HG03039 (cell line): ENCODE measurements around the gene SGPL1.
"Not testable (repeated sequence)": the region's sequence is repeated elsewhere in the genome, so short reads cannot be mapped to it uniquely, and the experiment has no call there.

ENCODE experiments used
- ATAC-seq: cut with Tn5 transposase; IDR thresholded peaks from one replicate; pipeline ENCODE4 v1.9.1; 2021; ENCODE audit warnings: mild to moderate bottlenecking, moderate library complexity; ENCODE audit not compliant: unreplicated experiment

Gene SGPL1, protein sequence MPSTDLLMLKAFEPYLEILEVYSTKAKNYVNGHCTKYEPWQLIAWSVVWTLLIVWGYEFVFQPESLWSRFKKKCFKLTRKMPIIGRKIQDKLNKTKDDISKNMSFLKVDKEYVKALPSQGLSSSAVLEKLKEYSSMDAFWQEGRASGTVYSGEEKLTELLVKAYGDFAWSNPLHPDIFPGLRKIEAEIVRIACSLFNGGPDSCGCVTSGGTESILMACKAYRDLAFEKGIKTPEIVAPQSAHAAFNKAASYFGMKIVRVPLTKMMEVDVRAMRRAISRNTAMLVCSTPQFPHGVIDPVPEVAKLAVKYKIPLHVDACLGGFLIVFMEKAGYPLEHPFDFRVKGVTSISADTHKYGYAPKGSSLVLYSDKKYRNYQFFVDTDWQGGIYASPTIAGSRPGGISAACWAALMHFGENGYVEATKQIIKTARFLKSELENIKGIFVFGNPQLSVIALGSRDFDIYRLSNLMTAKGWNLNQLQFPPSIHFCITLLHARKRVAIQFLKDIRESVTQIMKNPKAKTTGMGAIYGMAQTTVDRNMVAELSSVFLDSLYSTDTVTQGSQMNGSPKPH

DNA sequence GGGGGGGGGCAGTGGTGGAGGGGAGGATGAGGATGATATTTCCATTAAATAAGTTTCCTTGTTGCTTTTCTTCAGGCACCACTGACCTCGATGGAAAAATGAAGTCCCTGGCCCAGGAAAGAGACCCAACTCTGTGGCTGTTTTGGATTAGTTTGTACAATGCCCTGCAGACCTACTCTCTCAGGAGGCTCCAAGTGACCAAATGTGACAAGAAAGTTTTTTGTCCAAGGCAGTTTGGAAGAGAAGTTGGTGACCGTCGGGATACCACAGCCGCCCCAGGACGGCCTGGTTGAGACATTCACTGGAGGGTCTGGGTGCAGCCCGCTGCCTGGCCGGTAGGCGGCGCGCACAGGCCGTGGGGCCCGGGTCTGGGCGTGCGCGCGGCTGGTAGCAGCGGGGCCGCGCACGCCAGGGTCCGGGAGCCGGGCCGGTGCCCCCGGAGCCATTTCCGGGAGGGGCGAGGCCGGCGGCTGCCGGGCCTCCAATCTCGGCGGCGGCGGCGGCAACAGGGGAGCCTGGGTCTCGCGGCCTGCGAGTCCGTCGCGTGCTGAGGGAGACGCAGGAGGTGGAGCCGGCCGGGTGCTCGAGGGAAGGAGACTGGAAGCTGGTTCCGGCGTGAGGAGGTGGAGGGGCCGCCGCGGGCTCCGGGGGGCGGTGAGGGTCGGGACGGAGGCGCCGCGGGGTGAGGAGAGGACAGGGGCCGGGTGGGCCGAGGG, at the start of gene SGPL1:
TSS of gene SGPL1 (plus strand) at position 445 of the 716 bp plus-strand sequence. CDS start 906 bp downstream, outside the sequence.
- ATAC-seq = peak; percentile 80

DNA sequence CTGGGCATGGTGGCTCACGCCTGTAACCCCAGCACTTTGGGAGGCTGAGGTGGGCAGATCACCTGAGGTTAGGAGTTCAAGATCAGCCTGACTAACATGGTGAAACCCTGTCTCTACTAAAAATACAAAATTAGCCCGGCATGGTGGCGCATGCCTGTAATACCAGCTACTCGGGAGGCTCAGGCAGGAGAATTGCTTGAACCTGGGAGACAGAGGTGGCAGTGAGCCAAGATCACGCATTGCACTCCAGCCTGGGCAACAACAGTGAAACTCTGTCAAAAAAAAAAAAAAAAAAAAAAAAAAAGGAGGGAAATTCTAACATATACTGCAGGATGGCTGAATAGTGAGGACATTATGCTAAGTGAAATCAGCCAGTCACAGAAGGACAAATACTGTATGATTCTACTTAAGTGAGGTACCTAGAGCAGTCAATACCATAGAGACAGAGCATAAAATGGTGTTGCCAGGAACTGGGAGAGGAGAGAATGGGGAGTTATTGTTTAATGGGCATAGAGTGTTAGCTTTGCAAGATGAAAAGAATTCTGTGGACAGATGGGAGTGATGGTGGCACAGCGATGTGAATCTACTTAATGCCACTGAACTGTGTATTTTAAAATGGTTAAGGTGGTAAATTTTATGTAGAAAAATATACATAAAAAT, 47.6 kb upstream of the SGPL1 start:
- not testable (repeated sequence) for ATAC-seq

DNA sequence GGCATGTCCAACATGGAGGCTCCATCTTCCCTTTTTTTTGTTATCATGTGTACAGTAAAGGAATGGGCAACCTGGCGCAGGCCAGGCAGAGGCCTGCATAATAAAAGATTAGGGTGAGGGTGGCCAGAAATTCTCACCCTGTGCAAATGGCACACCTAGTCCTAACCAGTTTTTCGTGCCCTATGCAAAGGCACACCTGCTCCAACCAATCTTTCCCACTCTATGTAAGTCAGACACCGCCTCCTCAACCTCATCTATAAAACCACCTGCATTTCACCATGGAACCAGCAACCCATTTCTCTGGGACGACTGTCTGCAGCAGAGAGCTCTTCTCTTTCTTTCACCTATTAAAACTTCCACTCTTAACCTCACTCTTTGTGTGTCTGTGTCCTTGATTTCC, 46.6 kb upstream of the SGPL1 start:
- ATAC-seq = no peak

DNA sequence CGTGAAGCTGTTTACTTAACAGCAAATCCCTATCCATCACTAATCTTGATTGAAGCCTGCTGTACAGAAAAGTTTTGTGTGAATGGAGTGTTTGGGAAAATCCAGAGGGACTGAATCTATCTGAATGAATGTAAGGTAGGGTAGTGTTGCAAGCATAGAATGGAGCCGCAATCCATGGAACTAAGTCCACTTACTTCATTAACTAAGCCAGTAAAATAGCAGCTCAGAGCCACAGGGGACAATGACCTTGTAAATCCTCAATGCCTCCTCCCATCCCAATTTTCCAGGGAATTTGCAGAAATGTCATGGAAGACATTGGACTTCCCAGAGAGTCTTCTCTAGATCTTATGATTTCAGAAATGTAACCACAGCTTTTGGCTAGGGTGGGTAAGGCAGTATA, 45.7 kb upstream of the SGPL1 start:
- ATAC-seq = no peak

DNA sequence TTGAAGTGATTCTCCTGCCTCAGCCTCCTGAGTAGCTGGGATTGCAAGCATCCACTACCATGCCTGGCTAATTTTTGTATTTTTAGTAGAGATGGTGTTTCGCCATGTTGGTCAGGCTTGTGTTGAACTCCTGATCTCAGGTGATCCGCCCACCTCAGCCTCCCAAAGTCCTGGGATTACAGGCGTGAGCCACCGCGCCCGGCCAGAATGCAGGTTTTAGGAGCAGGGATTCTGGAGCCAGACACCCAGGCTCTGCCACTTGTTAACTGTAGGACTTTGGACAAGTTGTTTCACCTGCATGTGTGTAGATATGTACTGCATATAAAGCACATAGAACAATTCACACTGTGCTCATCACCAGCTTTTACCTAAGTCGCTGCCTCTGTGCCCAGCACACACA, 45.2 kb upstream of the SGPL1 start:
- ATAC-seq = not testable (repeated sequence)

DNA sequence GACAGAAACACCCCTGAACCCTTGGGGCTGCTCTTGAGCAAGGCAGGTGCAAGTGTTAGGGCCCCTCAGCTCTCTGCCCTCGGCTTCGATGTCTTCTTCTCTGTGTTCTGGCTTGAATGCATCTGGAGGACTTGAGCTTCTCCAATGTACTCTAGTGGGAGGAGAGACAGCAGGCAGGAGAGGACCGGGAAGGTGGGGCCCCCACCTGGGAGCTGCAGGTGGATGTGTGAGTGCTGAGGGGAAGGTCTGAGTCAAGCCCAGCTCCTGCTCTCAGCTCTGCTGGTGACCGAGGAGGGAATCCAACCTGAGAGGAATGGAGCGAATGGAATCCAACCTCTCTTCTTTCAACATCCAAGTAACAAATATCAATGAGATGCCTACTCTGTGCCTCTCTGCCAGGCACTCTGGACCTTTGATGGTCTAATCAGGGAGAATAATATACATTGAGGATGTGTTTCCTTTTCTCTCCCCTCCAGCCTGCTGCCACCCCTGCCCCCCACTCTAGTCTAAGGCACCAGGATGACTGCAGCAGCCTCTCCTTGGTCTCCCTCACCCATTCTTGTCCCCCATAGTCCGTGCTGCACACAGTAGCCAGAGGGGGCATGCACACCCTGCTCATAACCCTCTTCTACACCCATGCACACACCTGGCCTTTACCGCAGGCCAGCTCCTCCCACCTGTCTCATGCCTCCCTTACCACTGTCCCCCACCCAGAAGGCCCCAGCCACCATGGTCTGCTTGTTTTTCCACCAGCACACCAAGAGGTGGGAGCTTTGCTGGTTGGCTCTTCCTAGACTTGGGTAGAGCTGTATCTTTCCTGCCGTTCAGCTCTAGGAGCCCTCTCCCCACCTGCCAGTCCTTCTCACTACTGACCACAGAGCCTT, 44.2 kb upstream of the SGPL1 start:
- no peak for ATAC-seq

DNA sequence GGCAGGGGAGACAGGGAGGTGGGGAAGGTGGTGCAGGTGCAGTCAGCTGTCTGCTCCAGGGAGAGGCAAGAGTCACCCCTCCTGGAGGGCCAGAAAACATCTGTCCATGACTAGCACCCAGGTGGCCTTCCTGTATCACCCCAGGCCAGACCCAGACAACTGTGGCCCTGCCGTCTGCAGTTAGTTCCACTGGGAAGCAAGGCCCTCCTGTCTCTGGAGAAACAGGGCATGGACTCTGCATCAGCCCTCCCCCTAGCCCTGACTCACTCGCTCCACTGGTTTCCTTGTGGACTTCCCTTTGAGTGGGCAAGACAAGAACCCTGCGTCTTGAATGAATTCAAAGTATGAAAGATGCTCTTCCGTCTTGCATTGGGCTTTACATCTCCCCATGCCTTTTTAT, 43.1 kb upstream of the SGPL1 start:
- ATAC-seq = no peak

DNA sequence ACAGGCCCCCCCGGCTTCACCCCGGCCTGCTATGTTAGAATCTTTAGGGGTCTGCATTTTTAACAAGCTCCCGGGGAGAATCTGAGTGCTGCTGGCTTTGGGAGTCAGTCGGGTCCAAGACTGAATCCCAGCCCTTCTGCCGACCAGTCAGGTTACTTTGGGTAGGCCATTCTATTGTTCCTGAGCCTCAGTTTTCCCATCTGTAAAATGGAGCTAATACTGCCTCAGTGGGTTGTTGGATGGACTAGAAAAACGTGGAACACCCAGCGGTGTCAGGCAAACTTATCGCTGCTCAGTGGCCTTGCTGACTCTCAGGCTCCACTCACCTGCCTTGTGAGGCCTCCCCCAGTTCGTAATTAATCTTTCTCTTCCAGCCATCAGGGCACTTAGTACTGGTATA, 42.3 kb upstream of the SGPL1 start:
- ATAC-seq = no peak

DNA sequence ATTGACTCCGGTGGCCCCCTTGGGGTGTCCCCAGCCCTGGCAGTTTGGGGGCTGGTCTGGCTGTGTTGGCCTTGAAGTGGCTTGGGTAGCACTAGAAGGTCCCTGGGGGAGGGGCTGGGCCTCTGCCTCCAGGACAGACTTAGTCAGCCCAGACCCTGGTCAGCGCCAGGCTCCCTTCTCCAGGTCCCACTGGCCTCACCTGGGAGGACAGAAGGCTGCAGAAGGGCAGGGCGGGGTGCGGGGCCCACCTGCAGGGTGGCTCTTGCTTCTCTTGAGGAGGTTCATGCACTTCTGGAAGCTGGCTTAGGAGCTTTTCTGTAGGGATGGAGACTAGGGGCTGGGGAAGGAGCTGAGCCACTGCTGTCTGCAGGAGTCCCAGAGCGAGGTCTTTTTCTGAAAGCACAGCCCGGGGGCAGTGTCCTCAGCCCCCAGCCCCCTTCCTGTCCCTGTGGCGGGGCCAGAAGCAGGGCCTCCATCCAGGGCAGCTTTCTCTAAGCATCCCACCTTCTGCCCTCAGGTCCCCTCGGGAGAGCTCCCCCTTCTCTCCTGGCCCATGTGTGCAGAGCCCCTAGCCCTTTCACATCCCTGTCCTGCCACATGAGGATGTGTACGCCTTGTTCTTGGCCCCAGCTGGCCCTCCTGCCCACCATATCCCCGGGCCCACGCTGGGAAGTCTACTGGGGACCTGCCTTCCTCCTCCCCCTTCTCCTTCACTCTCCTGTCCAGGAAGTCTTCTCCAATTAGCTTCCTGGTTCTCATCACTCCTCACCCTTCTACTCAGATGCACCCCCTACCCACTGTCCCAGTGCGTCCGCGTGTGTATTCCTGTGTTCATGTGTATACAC, 41.6 kb upstream of the SGPL1 start:
- ATAC-seq = no peak

DNA sequence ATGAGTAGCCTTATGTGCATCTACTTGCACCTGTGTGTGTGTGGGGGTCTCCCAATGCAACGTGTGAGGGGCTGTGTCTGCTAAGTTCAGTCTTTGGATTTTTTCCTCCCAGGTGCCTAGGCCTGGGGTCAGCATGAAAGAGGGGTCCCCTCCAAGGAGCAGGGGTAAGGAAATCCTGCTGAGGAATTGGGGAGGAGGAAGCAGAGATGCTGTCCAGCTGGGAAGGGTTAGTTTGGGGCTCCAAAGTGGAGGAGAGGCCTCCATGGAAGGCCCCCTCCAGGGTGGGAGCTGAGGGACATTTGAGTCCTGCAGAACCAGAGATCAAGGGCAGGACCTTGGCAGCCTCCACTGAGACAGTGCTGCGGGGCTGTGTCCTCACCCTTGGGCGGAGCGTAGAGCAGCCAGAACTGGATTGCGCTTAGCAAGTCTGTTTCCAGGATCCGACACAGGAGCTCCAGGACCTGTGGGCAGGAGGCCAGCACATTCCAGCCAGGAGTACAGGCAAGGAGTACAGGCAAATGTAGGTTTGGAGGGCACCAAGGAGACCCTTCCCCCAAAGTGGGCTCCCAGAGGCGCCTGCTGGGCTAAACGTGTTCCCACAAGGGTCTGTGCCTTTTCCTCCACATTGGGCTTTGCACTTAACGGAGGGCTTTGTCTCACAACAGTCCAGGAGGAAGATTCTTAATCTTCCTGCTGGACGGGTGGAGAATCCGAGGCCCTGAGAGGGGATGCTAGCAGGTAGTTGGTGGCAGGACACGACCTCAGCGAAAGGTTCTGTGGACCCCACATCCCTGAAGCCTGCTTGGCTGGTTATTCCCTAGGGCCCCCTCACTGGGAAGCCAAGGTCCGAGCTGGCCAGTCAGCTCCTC, 40.7 kb upstream of the SGPL1 start:
- ATAC-seq = no peak

DNA sequence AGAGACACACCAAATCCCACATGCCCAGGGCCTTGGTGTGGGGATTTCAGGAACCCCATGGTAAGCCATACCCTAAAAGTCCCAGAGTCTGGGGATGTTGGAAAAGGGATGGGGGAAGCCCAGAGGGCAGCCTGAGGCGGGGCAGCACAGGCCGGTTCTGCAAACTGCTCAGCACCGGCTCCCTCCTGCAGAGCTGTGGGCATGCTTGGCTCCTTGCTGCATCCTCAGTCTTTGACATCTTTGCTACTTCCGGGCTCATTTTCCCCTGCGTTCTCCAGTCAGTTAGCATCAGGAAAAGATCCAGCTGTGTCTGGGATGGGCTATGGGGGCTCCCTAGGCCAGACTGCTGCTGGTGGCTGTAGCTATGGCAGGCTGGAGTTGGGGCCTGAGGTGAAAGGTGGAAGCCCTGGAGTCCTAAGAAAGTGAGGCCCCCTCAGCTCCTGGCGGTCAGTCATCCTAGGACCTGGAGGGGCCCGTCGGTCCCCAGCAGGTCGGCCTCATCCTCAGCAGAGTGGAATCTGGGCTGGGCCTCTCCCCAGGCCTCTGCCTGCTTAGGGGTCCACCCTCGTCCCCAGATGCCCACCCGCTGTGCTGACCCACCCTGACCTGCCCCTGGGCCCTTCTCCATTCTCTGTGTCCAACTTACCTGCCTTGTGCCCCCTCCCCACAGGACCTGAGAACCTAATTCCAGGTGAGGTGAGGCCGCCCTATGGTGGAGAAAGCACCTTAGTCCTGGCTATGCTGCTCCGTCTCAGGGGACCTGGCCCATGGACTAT, 39.9 kb upstream of the SGPL1 start:
- ATAC-seq = no peak

DNA sequence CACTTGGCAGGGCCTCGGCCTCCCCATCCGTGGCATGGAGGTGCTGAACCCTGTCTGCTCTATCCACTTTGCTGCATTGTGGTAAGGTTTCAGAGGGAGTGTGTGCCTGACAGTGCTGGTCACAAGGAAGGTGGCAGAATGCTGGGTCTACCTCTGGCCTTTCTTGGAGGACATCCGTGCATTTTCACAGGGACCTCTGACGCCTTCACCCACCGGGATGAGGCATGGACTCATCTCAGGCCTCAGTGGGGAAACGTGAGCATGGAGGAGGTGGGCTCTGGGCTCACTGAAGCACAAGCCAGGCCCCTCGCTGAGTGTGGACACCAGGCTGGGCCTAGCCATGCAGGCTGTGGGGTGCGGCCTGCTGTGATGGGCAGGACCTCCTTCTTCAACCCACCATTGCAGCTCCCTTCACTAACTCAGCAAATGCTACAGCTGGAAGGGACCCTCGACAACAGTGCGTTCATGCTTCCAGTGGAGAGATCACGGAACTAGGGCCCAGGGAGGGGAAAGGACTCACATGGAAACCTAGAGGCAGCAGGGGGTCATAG, 39.2 kb upstream of the SGPL1 start:
- ATAC-seq = no peak

DNA sequence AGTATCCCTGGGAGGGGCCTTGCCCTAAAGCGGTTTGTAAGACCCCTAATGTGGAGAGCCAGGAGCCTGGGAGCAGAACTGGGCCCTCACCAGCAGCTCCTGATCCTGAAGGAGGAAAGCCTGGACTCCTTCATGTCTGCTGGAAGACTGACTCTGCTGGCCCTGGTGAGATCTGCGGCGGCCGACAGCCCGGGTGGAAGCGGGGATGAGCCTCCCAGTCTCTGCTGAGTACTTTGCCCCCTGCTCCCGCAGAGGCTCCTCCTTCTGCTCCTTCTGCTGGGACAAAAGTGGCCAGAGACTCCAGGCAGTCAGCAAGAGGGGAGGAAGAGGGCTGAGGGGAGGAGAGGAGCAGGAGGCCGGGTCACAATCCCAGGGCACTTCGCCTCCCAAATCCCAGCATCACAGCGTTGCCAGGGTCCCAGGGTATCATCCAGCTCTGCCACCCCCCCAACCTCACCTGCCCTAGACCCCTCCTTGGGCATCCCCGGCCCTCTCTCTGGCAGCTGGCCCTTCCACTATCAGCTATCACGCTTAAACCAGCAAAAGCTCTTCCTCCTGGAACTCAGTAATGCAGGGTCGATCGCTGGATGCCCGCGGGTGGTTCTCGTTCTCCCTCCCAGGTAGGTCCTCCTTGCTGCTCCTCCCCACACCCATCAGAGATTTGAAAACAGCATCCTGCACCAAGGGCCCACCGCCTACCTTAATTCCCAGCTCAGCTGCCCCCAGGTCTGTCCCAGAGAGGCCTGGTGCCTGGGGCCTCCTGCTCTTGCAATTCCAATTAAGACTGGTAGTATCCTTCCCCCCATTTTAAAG, 38.5 kb upstream of the SGPL1 start:
- no peak for ATAC-seq

DNA sequence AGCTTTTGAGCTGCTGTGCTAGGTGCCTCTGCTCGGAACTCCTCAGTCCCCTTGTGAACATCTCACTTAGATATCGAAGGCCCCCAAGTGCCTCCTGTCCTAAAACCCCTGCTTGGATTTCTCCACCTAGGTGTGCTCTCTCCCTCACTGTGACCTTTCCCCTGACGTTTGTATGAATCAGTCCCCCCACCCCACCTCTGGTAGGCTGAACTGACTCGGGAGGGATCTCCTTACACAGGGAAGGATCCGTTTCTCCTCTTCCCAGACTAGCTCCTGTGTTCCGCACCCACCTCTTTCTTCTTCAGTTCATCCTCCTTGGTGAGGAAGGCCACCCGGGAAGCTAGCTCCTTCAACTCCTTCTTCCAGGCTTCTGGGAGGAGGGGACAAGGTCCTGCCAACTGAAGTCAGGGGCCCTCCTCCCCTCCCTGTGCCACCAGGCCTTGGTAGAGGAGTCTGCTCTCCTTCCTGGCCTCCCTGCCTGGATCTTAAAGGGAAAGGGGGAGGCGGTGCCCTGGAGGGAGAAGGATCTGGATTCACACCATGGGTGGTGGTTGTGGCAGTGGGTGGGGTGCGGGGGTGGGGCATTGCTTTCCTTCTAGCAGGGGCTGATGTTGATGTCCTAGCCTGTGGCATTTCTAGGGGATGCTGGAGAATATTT, 37.4 kb upstream of the SGPL1 start:
- ATAC-seq = no peak

DNA sequence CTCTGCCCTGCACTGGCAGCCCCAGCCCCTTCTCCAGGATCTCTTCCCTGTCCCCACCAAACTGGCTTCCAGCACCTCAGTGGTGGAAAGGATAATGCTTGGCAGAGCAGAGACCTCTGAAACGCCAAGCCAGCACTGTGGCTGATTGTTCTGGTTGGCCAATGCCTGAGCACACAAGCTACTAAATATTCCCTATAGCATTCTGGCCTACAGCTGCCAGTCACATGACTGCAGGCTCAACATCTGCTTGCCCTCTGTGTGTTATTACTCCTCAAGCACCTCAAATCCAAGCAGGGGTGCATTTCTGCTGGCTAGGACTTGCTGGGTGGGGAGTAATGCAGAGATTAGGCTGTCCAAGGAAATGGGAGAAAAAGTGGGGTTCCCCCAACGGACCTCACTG, 36.7 kb upstream of the SGPL1 start:
- ATAC-seq = no peak
